Neural crest cell (in vitro differentiated cells): ENCODE data around the gene UBE4B. TPM values are rescaled to one million over a fixed set of nuclear protein-coding genes. Genes with fewer than 3 reads are reported as not detected.

Experiments
- DNase-seq: peaks from one replicate; pipeline ENCODE4 v3.0.0; 2021; ENCODE audit warnings: low read depth, mixed read lengths, low spot score
- H3K27ac Mint-ChIP-seq: one replicate; pipeline ENCODE4 v1.8.0; 2021; ENCODE audit warnings: mild to moderate bottlenecking, mixed read lengths; ENCODE audit not compliant: unreplicated experiment
- H3K27me3 Mint-ChIP-seq: 2 replicates; pipeline ENCODE4 v1.8.0; 2021; ENCODE audit warnings: low read depth, mild to moderate bottlenecking, mixed read lengths
- H3K36me3 Mint-ChIP-seq: 2 replicates; pipeline ENCODE4 v1.8.0; 2021; ENCODE audit warnings: low read depth, mild to moderate bottlenecking, mixed read lengths
- H3K4me1 Mint-ChIP-seq: 2 replicates; pipeline ENCODE4 v1.8.0; 2021; ENCODE audit warnings: mixed read lengths
- H3K4me3 Mint-ChIP-seq: one replicate; pipeline ENCODE4 v1.8.0; 2021; ENCODE audit warnings: mild to moderate bottlenecking, mixed read lengths
- H3K9me3 Mint-ChIP-seq: 2 replicates; pipeline ENCODE4 v1.8.0; 2021; ENCODE audit warnings: mixed read lengths
- CTCF ChIP-seq: fragments of 200-600 bp; sonication (generic); conservative IDR thresholded peaks from 2 replicates; pipeline ENCODE4 v1.5.0; 2021; ENCODE audit warnings: antibody characterized with exemption, mild to moderate bottlenecking
- total RNA-seq: library from RNA; stranded (reverse); gene quantifications from 2 replicates; pipeline ENCODE4 v1.2.1, GENCODE V29; 2021

The UBE4B gene
- total RNA-seq, 1 donor from 2014 or later, result 74.4 TPM

GRCh38 chr1:10181154-10181553, 148.4 kb downstream of the UBE4B start:
- Mint-ChIP-seq H3K36me3 (peaks cover 12% of the 10 kb centered on the region), H3K4me1 (peaks cover 59% of the 10 kb centered on the region), H3K27me3 (no peaks in the 10 kb centered on the region), H3K27ac (peak overlapping the region; percentile 4), H3K4me3 (peak overlapping the region; percentile 70), H3K9me3 (no peaks in the 10 kb centered on the region)
- DNase-seq, result no peak
- no peak for TF ChIP-seq CTCF

GRCh38 chr1:10185759-10186158, 153.0 kb downstream of the UBE4B start:
- H3K27ac Mint-ChIP-seq, result no peak overlapping the region
- H3K27me3 Mint-ChIP-seq, result no peaks in the 10 kb centered on the region
- H3K9me3 Mint-ChIP-seq, result peaks cover 2% of the 10 kb centered on the region
- peak overlapping the region; percentile 29 for H3K4me3 Mint-ChIP-seq
- H3K4me1 Mint-ChIP-seq, result peaks cover 24% of the 10 kb centered on the region
- DNase-seq, result no peak
- TF ChIP-seq CTCF, result no peak
- peaks cover 16% of the 10 kb centered on the region for H3K36me3 Mint-ChIP-seq

DNA sequence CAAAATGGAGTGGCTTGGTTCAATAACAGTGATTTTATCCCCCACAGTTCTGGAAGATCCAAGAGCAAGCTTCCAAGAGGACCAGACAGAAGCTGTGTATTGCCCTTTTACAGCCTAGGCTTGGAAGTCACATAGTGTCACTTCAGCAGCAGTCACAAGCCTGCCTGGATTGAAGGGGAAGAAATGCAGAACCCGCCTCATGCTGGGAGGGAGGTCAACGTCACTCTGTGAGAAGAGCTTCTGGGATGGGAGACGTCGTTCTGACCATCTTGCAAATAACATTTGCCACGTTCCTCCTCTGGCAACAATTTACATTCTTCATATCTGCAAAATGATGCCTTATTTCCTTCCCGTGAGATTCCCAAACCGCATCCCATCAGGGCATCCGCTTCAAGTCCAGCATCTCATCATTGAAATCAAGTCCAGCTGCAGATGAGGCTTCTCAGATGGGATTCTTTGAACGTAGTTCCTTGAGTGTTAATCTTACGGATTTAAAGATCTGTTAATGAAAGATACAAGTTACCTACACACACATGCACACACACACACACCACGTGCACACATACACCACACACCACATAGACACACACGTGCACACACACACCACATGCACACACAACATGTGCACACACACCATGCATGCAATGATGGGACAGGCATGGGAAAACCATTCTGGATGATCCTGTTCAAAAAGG, 153.7 kb downstream of the UBE4B start:
- H3K4me3 Mint-ChIP-seq, result no peak overlapping the region
- H3K27ac Mint-ChIP-seq, result no peak overlapping the region
- H3K9me3 Mint-ChIP-seq, result peaks cover 2% of the 10 kb centered on the region
- DNase-seq, result no peak
- peaks cover 16% of the 10 kb centered on the region for H3K36me3 Mint-ChIP-seq
- H3K27me3 Mint-ChIP-seq, result no peaks in the 10 kb centered on the region
- H3K4me1 Mint-ChIP-seq, result peaks cover 17% of the 10 kb centered on the region
- TF ChIP-seq CTCF, result no peak

GRCh38 chr1:10187026-10187334, 154.2 kb downstream of the UBE4B start:
- H3K27me3 Mint-ChIP-seq, result no peaks in the 10 kb centered on the region
- no peak for DNase-seq
- H3K9me3 Mint-ChIP-seq, result peaks cover 2% of the 10 kb centered on the region
- H3K4me1 Mint-ChIP-seq, result peaks cover 17% of the 10 kb centered on the region
- H3K36me3 Mint-ChIP-seq, result peaks cover 16% of the 10 kb centered on the region
- no peak overlapping the region for H3K27ac Mint-ChIP-seq
- no peak for TF ChIP-seq CTCF
- H3K4me3 Mint-ChIP-seq, result peak overlapping the region; percentile 23

GRCh38 chr1:10188133-10188650, 155.4 kb downstream of the UBE4B start:
- Mint-ChIP-seq H3K4me1 (peaks cover 10% of the 10 kb centered on the region), H3K9me3 (peaks cover 2% of the 10 kb centered on the region), H3K27ac (no peak overlapping the region), H3K36me3 (peaks cover 16% of the 10 kb centered on the region), H3K27me3 (no peaks in the 10 kb centered on the region), H3K4me3 (peak overlapping the region; percentile 11)
- no peak for DNase-seq
- no peak for TF ChIP-seq CTCF
